ENCODE data around the gene SPP1. TPM values are rescaled to one million over a fixed set of nuclear protein-coding genes. Genes with fewer than 3 reads are reported as not detected.

The SPP1 gene
- total and polyA plus RNA-seq, 10 of the 15 experiments (the other 5 are each of a cell fraction or from before 2014, with no cell fraction given): 0.05 to 1.1 (median 0.39) TPM; not detected in 6

DNA sequence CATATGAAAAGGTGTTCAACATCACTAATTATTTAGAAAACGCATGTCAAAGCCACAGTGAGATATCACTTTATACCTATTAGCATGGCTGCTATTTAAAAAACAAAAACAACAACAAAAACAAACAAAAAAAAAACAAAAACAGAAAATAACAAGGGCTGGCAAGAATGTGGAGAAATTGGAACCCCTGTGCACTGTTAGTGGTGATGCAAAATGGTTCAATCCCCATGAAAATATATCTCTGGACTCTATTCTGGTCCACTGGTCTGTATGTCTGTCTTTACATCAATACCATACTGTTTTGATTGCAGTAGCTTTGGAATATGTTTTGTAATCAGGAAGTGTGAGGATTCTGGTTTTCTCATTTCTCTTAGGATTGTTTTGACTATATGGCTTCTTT, 43.6 kb upstream of the SPP1 start:
- DNase-seq (ENCODE audit: low read depth, low spot score) (no peak), FAIRE-seq (no peak), ATAC-seq (no peak)
- ChIA-PET RAD21 (ENCODE audit: unreplicated experiment) (no interaction called here), POLR2A (no interaction called here), CTCF (no interaction called here), SMC1A (ENCODE audit: uncharacterized antibody, unreplicated experiment) (no interaction called here)
- WGBS (ENCODE audit: insufficient coverage, insufficient replicate concordance, low lambda C conversion rate, missing lambda C conversion rate): 0% methylated on average over 1 of the region's 1 CpG
- Histone ChIP-seq H3K27me3 (replicated peaks in 1 of 2; ENCODE audit: control insufficient read depth in 2 of 2, insufficient read depth in 2 of 2, low read length in 1 of 2) (no peaks in the 10 kb centered on the region), H3K27ac (ENCODE audit: control insufficient read depth, insufficient read depth) (no peak overlapping the region), H3K79me2 (ENCODE audit: control insufficient read depth, insufficient read depth, low read length) (no peaks in the 10 kb centered on the region), H2AFZ (ENCODE audit: control insufficient read depth, low read depth, low read length) (no peak overlapping the region), H3K9me3 (replicated peaks; ENCODE audit: control insufficient read depth, insufficient read depth, low read length) (no peaks in the 10 kb centered on the region; the same call in 2 of the 3 replicates), H3K36me3 (ENCODE audit: control insufficient read depth in 2 of 2, insufficient read depth in 2 of 2, low read length in 1 of 2) (no peaks in the 10 kb centered on the region), H3K4me2 (ENCODE audit: control insufficient read depth, insufficient read depth) (no peak overlapping the region), H3K4me3 (no peak overlapping the region), H3K4me1 (ENCODE audit: control insufficient read depth, insufficient read depth, low read length) (no peaks in the 10 kb centered on the region), H4K20me1 (ENCODE audit: control insufficient read depth, insufficient read depth) (no peaks in the 10 kb centered on the region), H3K9ac (ENCODE audit: control insufficient read depth, insufficient read depth, low read length) (no peak overlapping the region)
- TF ChIP-seq MEF2A (IDR thresholded peaks at IDR 0.05; ENCODE audit: insufficient read depth, low read depth, low read length) (no peak), CBX5 (IDR thresholded peaks at IDR 0.05; ENCODE audit: low read depth) (no peak), ATF3 (IDR thresholded peaks at IDR 0.05; ENCODE audit: borderline replicate concordance, extremely low read depth, low read depth, low read length) (no peak), PBX3 (IDR thresholded peaks at IDR 0.05; ENCODE audit: insufficient replicate concordance, low read depth, low read length) (no peak), SUZ12 (IDR thresholded peaks at IDR 0.05; ENCODE audit: unreplicated experiment) (no peak), SPI1 (IDR thresholded peaks at IDR 0.05; ENCODE audit: borderline replicate concordance, insufficient read depth, low read depth, low read length) (no peak), HCFC1 (IDR thresholded peaks at IDR 0.05; ENCODE audit: low read length) (no peak), ZZZ3 (IDR thresholded peaks at IDR 0.05; ENCODE audit: control insufficient read depth, insufficient read length, low read depth) (no peak), ZNF24 (IDR thresholded peaks at IDR 0.05) (no peak), NFYA (IDR thresholded peaks at IDR 0.05; ENCODE audit: borderline replicate concordance, low read depth, low read length) (no peak), ZBTB4 (CRISPR knock-in tag; IDR thresholded peaks at IDR 0.05) (no peak), NR2C2 (IDR thresholded peaks at IDR 0.05; ENCODE audit: borderline replicate concordance, control insufficient read depth, insufficient read length, low read depth) (no peak), ZNF384 (IDR thresholded peaks at IDR 0.05; ENCODE audit: borderline replicate concordance, low read depth, low read length) (no peak), NR2F1 (conservative IDR thresholded peaks at IDR 0.05) (no peak), CTCF (IDR thresholded peaks at IDR 0.05 in 2 of 3, conservative IDR thresholded peaks at IDR 0.05 in 1 of 3; ENCODE audit: control insufficient read depth in 2 of 3, extremely low read depth in 1 of 3, insufficient read depth in 1 of 3, low read depth in 3 of 3, low read length in 3 of 3) (no peak), NFXL1 (IDR thresholded peaks at IDR 0.05; ENCODE audit: borderline replicate concordance) (no peak), POLR2A (IDR thresholded peaks at IDR 0.05; ENCODE audit: low read depth, low read length) (no peak), NRF1 (conservative IDR thresholded peaks at IDR 0.05; ENCODE audit: low read depth, low read length) (no peak), POU2F2 (IDR thresholded peaks at IDR 0.05; ENCODE audit: borderline replicate concordance, low read depth, low read length) (no peak), RELA (IDR thresholded peaks at IDR 0.05; ENCODE audit: borderline replicate concordance, partially characterized antibody) (no peak)
- no TSS peak for BruUV-seq (replicated peaks)
- intact Hi-C loops (cut with micrococcal nuclease; ENCODE audit: unreplicated experiment): no loop called here
- in situ Hi-C loops (cut with MboI): no loop called here

Data from GM12878 (cell line).